ENCODE measurements around the gene AARS2. TPM values are rescaled to one million over a fixed set of nuclear protein-coding genes. Genes with fewer than 3 reads are reported as not detected.

The AARS2 gene
- total RNA-seq, 1 donor from 2014 or later = 28.8 TPM

DNA sequence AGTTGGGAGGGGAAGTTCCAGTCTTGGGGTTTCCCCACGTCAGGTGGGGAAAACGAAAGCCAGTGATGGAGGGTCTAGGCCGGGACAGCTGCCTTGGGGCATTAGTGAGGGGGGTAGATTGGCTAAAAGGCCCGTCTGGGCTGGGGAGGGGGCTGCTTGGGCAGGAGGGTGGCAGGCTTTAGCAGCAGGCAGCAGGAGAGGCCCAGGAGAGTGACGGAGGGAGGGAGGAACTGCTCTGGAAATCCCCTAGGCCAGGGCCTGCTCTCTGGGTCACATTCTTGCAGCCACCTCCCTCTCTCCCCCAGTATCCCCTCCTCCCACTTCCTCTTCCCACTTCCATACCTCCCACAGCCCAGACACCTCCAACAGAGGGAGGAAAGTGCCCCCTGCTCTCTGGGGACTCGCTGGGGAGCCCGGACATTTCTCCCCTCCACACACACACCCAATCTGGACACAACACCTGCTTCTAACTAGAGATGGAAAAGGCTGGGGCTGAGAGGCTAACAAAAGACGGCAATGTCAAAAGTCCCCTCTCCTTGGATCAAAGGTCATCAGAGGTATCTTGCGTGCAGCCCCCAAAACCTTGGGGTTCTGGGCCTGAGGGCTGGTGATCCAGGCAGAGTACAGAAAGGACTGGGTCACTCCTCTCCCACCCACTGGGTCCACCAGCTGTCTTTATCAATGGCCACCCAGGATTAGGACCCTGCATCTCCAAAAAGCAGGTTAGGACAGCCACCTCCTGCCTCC lies 49.6 kb downstream of the AARS2 start:
- no peak for DNase-seq (ENCODE audit: low spot score, unreplicated experiment)

DNA sequence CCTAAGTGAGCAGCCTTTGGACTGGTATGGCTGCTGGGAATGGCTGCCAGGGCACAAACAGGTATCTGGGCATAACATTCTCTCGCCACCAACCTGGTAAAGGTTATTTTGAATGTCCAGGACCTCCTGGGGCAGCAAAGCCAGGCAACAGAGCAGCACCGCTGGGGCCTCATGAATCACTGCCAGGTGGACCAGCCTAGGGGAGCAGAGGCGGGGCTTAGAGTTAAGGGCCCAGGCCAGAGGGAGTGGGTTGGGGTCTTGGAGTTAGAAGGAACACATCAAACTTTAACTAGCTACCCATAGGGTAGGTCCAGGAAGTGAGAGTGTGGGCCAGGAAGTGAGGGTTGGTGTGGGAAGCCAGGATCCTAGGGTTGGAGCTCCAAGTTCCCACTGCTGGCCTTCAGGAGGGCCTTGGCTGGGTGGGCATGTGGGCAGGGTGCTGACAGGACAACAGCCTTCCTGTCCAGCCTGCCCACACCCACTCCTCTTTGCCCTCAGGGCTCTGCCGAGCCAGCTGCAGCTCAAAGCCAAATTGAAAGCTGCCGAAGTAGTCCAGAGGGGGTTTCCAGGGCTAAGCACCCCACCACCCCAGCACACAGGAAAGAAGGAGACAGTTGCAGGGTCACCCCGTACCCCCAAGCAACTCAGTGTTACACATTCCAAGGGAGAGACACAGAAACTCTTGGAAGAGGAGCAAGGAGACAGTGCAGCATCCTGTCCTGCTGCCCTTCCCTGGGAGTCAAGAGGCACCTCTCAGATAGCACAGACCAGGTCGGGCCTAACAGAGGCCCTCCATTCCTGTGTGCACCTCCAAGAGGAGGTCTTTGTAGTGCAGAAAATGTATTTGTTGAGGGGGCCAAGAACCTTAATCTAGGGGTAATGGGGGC lies 50.4 kb downstream of the AARS2 start:
- DNase-seq (ENCODE audit: low spot score, unreplicated experiment) = no peak
- H3K36me3 Mint-ChIP-seq (ENCODE audit: insufficient read depth) = peaks cover 4% of the 10 kb centered on the region
- TF ChIP-seq, protein P1, sequence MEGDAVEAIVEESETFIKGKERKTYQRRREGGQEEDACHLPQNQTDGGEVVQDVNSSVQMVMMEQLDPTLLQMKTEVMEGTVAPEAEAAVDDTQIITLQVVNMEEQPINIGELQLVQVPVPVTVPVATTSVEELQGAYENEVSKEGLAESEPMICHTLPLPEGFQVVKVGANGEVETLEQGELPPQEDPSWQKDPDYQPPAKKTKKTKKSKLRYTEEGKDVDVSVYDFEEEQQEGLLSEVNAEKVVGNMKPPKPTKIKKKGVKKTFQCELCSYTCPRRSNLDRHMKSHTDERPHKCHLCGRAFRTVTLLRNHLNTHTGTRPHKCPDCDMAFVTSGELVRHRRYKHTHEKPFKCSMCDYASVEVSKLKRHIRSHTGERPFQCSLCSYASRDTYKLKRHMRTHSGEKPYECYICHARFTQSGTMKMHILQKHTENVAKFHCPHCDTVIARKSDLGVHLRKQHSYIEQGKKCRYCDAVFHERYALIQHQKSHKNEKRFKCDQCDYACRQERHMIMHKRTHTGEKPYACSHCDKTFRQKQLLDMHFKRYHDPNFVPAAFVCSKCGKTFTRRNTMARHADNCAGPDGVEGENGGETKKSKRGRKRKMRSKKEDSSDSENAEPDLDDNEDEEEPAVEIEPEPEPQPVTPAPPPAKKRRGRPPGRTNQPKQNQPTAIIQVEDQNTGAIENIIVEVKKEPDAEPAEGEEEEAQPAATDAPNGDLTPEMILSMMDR (IDR thresholded peaks at IDR 0.05; ENCODE audit: unreplicated experiment) = no peak
- H3K27me3 Mint-ChIP-seq = peaks cover 9% of the 10 kb centered on the region
- no peak overlapping the region for H3K27ac Mint-ChIP-seq
- peak overlapping the region; percentile 42 for H3K4me3 Mint-ChIP-seq (ENCODE audit: low read depth)
- peaks cover 18% of the 10 kb centered on the region for H3K4me1 Mint-ChIP-seq (ENCODE audit: low read depth)
- H3K9me3 Mint-ChIP-seq (ENCODE audit: low read depth) = no peaks in the 10 kb centered on the region

More for the DNA sequence above, 49.6 kb downstream of the AARS2 start:
- no peak overlapping the region for H3K27ac Mint-ChIP-seq
- H3K9me3 Mint-ChIP-seq (ENCODE audit: low read depth) = no peaks in the 10 kb centered on the region
- peak overlapping the region; percentile 85 for H3K4me3 Mint-ChIP-seq (ENCODE audit: low read depth)
- TF ChIP-seq, protein P1 (IDR thresholded peaks at IDR 0.05; ENCODE audit: unreplicated experiment) = no peak
- H3K36me3 Mint-ChIP-seq (ENCODE audit: insufficient read depth) = peaks cover 4% of the 10 kb centered on the region
- H3K4me1 Mint-ChIP-seq (ENCODE audit: low read depth) = peaks cover 14% of the 10 kb centered on the region
- H3K27me3 Mint-ChIP-seq = peaks cover 14% of the 10 kb centered on the region

DNA sequence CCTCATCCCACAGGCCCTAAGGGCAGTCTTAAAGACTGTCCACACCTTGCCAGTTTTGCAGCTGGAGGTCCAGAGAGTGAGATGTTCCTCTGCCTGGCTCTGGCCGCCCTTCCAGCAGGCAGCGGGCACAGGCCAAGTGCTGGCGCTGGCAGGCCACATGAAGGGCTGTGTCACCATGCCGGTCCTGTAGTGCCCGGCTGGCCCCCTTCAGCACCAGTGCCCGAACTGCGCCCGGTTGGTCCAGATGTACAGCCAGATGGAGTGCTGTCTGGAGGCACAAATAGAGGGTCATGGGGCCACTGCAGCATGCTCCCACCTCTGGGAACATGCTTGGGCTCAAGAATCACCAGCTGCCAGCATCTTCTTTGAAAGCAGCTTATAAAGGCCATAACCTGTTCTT lies 51.6 kb downstream of the AARS2 start:
- DNase-seq (ENCODE audit: low spot score, unreplicated experiment) = no peak
- Mint-ChIP-seq H3K4me1 (ENCODE audit: low read depth) (peaks cover 21% of the 10 kb centered on the region), H3K4me3 (ENCODE audit: low read depth) (no peak overlapping the region), H3K9me3 (ENCODE audit: low read depth) (no peaks in the 10 kb centered on the region), H3K36me3 (ENCODE audit: insufficient read depth) (peaks cover 4% of the 10 kb centered on the region), H3K27me3 (peaks cover 1% of the 10 kb centered on the region), H3K27ac (no peak overlapping the region)
- TF ChIP-seq, protein P1 (IDR thresholded peaks at IDR 0.05; ENCODE audit: unreplicated experiment) = no peak

DNA sequence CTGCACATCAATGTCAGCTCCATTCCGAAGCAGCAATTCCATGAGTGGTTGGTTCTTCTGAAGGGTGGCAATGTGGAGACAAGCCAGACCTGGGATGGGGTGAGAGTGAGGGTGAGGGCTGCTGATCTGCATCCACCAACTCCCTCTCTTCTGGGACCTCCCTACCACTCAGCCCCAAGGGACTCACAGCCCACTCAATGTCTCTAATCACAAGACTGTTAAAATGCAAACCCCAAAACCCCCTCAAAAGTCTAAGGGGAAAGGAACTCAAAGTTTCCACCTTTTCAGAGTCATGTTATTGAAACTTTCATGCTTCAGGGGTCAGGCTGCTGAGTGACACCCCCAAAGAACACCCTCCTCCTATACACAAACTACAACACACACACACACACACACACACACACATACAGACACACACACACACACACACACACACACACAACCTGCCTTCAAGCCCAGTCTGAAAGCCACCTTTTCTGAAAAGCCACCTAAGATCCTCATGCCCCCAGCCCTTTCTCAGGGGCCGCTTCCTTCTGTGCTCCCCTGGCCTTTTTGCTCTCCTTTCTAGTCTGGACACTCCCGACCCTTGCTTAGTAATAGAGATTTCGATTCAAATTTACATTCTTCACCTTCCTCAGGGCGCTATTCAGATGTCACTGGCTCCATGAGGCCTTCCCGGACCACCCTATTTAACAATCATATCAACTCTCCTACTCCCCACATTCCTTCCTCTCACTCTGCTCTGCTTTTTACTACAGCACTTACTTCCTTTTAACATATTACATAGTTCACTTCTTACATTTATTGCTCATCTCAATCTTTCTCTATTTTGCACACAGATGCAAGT lies 52.5 kb downstream of the AARS2 start:
- TF ChIP-seq, protein P1 (IDR thresholded peaks at IDR 0.05; ENCODE audit: unreplicated experiment) = no peak
- Mint-ChIP-seq H3K4me3 (ENCODE audit: low read depth) (no peak overlapping the region), H3K4me1 (ENCODE audit: low read depth) (peaks cover 29% of the 10 kb centered on the region), H3K9me3 (ENCODE audit: low read depth) (no peaks in the 10 kb centered on the region), H3K27ac (no peak overlapping the region), H3K27me3 (no peaks in the 10 kb centered on the region), H3K36me3 (ENCODE audit: insufficient read depth) (peaks cover 4% of the 10 kb centered on the region)
- no peak for DNase-seq (ENCODE audit: low spot score, unreplicated experiment)

DNA sequence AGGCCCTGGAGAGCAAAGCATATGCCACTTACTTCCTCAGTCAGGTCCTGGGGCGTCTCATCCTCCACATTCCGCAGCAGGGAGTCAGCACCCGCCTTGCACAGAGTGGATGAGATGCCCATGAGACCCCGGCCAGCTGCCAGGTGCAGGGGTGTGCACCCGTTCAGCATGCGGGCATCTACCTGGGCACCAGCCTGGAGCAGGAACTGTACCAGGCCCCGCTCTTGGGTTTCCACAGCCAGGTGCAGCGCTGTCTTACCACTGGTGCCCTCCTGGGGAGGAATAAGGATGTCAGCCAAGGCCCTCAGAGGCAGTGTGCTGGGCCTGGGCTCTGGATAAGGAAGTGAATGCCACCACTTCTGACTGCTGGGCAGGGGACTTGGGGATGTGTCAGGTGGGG lies 53.1 kb downstream of the AARS2 start:
- peaks cover 8% of the 10 kb centered on the region for H3K36me3 Mint-ChIP-seq (ENCODE audit: insufficient read depth)
- H3K4me1 Mint-ChIP-seq (ENCODE audit: low read depth) = peaks cover 34% of the 10 kb centered on the region
- no peak for DNase-seq (ENCODE audit: low spot score, unreplicated experiment)
- TF ChIP-seq, protein P1 (IDR thresholded peaks at IDR 0.05; ENCODE audit: unreplicated experiment) = no peak
- no peak overlapping the region for H3K27ac Mint-ChIP-seq
- H3K4me3 Mint-ChIP-seq (ENCODE audit: low read depth) = no peak overlapping the region
- no peaks in the 10 kb centered on the region for H3K27me3 Mint-ChIP-seq
- no peaks in the 10 kb centered on the region for H3K9me3 Mint-ChIP-seq (ENCODE audit: low read depth)
